Trophoblast cell (in vitro differentiated cells and primary cell): ENCODE measurements around the gene COL13A1.

Experiments used
- DNase-seq, 2 donors: peaks; one replicate each; pipeline ENCODE4 v3.0.0-alpha.2; 2016
- H2AFZ ChIP-seq: 2 replicates; pipeline ENCODE4 v1.6.1; 2013; ENCODE audit warnings: low read length, moderate library complexity, mild to moderate bottlenecking; ENCODE audit not compliant: insufficient read depth, poor library complexity
- H2AK5ac ChIP-seq: 2 replicates; pipeline ENCODE4 v1.6.1; 2013; ENCODE audit warnings: mild to moderate bottlenecking, low read length
- H2BK120ac ChIP-seq: 2 replicates; pipeline ENCODE4 v1.6.1; 2013; ENCODE audit warnings: low read length, mild to moderate bottlenecking, moderate library complexity; ENCODE audit not compliant: insufficient read depth, poor library complexity
- H2BK12ac ChIP-seq: 2 replicates; pipeline ENCODE4 v1.6.1; 2013; ENCODE audit warnings: mild to moderate bottlenecking, low read length, moderate library complexity
- H2BK5ac ChIP-seq: 2 replicates; pipeline ENCODE4 v1.6.1; 2013; ENCODE audit warnings: low read length, low read depth, moderate library complexity, mild to moderate bottlenecking; ENCODE audit not compliant: poor library complexity
- H3K14ac ChIP-seq: 2 replicates; pipeline ENCODE4 v1.6.1; 2013; ENCODE audit warnings: mild to moderate bottlenecking, low read length
- H3K18ac ChIP-seq: 2 replicates; pipeline ENCODE4 v1.6.1; 2013; ENCODE audit warnings: mild to moderate bottlenecking, low read length
- H3K23ac ChIP-seq: 2 replicates; pipeline ENCODE4 v1.6.1; 2013; ENCODE audit warnings: low read length
- H3K27ac ChIP-seq: 2 replicates; pipeline ENCODE4 v1.5.1; 2013; ENCODE audit warnings: low read depth, mild to moderate bottlenecking, inconsistent platforms, low read length, moderate library complexity
- H3K27me3 ChIP-seq: 2 replicates; pipeline ENCODE4 v1.6.1; 2013; ENCODE audit warnings: inconsistent platforms, mild to moderate bottlenecking, low read length, moderate library complexity; ENCODE audit not compliant: insufficient read depth
- H3K36me3 ChIP-seq, 2 experiments: 1 replicate in 1 of 2; 2 replicates in 1 of 2; pipeline ENCODE4 v1.6.1; 2013; ENCODE audit warnings: low read length in 2 of 2, mild to moderate bottlenecking in 2 of 2, moderate library complexity in 1 of 2; ENCODE audit not compliant: insufficient read depth in 2 of 2, control insufficient read depth in 1 of 2
- H3K4ac ChIP-seq: 2 replicates; pipeline ENCODE4 v1.6.1; 2013; ENCODE audit warnings: low read depth, mild to moderate bottlenecking, low read length, moderate library complexity
- H3K4me1 ChIP-seq, 2 experiments: 1 replicate in 1 of 2; 2 replicates in 1 of 2; pipeline ENCODE4 v1.6.1; 2013; ENCODE audit warnings: low read length in 2 of 2, mild to moderate bottlenecking in 2 of 2, moderate library complexity in 1 of 2; ENCODE audit not compliant: insufficient read depth in 2 of 2, control insufficient read depth in 1 of 2
- H3K4me2 ChIP-seq: 2 replicates; pipeline ENCODE4 v1.6.1; 2013; ENCODE audit warnings: inconsistent platforms, mild to moderate bottlenecking, low read length, moderate library complexity
- H3K4me3 ChIP-seq: 2 replicates; pipeline ENCODE4 v1.5.1; 2013; ENCODE audit warnings: mild to moderate bottlenecking, low read depth, low read length, inconsistent platforms
- H3K79me1 ChIP-seq: one replicate; pipeline ENCODE4 v1.6.1; 2013; ENCODE audit warnings: low read length
- H3K79me2 ChIP-seq: 2 replicates; pipeline ENCODE4 v1.6.1; 2013; ENCODE audit warnings: low read length, mild to moderate bottlenecking; ENCODE audit not compliant: control insufficient read depth, insufficient read depth, poor library complexity
- H3K9ac ChIP-seq: 2 replicates; pipeline ENCODE4 v1.6.1; 2013; ENCODE audit warnings: mild to moderate bottlenecking, low read length
- H3K9me3 ChIP-seq: 2 replicates; pipeline ENCODE4 v1.6.1; 2013; ENCODE audit warnings: low read depth, mild to moderate bottlenecking, control low read depth, inconsistent platforms, low read length; ENCODE audit not compliant: insufficient read depth
- H4K12ac ChIP-seq: 2 replicates; pipeline ENCODE4 v1.6.1; 2013; ENCODE audit warnings: low read depth, mild to moderate bottlenecking, low read length, moderate library complexity
- H4K8ac ChIP-seq: 2 replicates; pipeline ENCODE4 v1.6.1; 2013; ENCODE audit warnings: low read depth, mild to moderate bottlenecking, low read length, moderate library complexity
- H4K91ac ChIP-seq: one replicate; pipeline ENCODE4 v1.6.1; 2013; ENCODE audit warnings: low read depth, mild to moderate bottlenecking, low read length, moderate library complexity
- WGBS: extraction: QIAGEN DNeasy Blood & Tissue Kit; methylation state at CpG from one replicate; pipeline ENCODE4 v1.1.7; 2013; ENCODE audit warnings: missing lambda C conversion rate; ENCODE audit not compliant: insufficient read length, insufficient coverage; ENCODE audit errors: extremely low coverage; 5-methylcytosine and 5-hydroxymethylcytosine counted together

Gene COL13A1

DNA sequence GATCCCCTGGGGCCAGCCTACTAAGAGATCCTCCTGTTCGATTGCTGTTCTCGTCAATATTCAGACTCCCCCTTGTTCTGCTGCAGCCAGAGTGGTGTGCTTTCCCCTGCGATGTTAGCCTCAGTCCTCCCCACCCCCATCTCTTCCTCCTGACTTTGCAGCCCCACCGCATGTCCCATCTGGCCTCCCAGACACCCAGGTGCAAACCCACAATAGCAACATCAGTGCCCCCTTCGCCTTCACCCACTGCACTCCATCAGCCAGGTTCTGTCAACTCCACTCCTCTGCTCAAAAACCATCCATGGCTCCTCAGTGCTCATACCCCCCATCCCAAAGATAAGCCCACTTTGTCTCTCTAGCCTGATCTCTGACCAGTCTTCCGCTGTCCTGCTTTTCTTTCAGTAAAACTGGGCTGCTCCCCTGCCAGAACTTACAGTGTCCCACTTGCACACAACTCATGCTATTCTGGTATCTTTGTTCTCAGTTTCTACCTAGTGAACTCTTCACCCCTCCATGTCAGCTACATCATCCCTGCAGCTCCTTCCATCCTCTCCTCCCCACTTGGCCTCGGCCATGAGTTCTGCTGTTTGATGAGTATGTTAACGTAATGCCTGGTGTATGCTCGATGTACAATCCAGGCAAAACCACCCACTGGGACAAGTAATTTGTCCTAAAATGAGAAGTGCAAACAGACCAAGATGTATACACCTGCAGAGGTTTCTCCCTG is 26.6 kb downstream of the COL13A1 start:
- Histone ChIP-seq H2BK120ac (no peak overlapping the region), H3K9ac (no peak overlapping the region), H3K79me2 (no peaks in the 10 kb centered on the region), H2BK12ac (no peak overlapping the region), H3K4me1 (no peaks in the 10 kb centered on the region), H3K4me3 (no peak overlapping the region), H3K79me1 (no peaks in the 10 kb centered on the region), H2AFZ (no peak overlapping the region), H2BK5ac (no peak overlapping the region), H3K9me3 (peaks cover 3% of the 10 kb centered on the region), H3K27ac (no peak overlapping the region), H3K4ac (no peak overlapping the region), H3K36me3 (no peaks in the 10 kb centered on the region), H3K18ac (no peak overlapping the region), H2AK5ac (no peak overlapping the region), H4K12ac (no peak overlapping the region), H3K23ac (no peak overlapping the region), H4K8ac (no peak overlapping the region), H3K4me2 (no peak overlapping the region), H3K27me3 (no peaks in the 10 kb centered on the region), H3K14ac (no peak overlapping the region), H4K91ac (no peak overlapping the region)
- no peak for DNase-seq
- no CpG with 5 or more reads among the region's 9 CpGs for WGBS

- Histone ChIP-seq H4K12ac (no peak overlapping the region), H3K27ac (no peak overlapping the region), H3K23ac (no peak overlapping the region), H3K27me3 (no peaks in the 10 kb centered on the region), H3K4ac (no peak overlapping the region), H3K4me2 (no peak overlapping the region), H3K9me3 (peaks cover 3% of the 10 kb centered on the region), H4K91ac (no peak overlapping the region), H3K79me1 (no peaks in the 10 kb centered on the region), H2BK12ac (no peak overlapping the region), H2AFZ (no peak overlapping the region), H2BK5ac (no peak overlapping the region), H2BK120ac (no peak overlapping the region), H3K79me2 (no peaks in the 10 kb centered on the region), H3K4me3 (no peak overlapping the region), H4K8ac (no peak overlapping the region), H3K36me3 (no peaks in the 10 kb centered on the region), H3K18ac (no peak overlapping the region), H2AK5ac (no peak overlapping the region), H3K14ac (no peak overlapping the region), H3K4me1 (no peaks in the 10 kb centered on the region), H3K9ac (no peak overlapping the region)
- no peak for DNase-seq
- WGBS: no CpG with 5 or more reads among the region's 8 CpGs
Measured at GRCh38 chr10:69829775-69830174, 28.1 kb downstream of the COL13A1 start.

DNA sequence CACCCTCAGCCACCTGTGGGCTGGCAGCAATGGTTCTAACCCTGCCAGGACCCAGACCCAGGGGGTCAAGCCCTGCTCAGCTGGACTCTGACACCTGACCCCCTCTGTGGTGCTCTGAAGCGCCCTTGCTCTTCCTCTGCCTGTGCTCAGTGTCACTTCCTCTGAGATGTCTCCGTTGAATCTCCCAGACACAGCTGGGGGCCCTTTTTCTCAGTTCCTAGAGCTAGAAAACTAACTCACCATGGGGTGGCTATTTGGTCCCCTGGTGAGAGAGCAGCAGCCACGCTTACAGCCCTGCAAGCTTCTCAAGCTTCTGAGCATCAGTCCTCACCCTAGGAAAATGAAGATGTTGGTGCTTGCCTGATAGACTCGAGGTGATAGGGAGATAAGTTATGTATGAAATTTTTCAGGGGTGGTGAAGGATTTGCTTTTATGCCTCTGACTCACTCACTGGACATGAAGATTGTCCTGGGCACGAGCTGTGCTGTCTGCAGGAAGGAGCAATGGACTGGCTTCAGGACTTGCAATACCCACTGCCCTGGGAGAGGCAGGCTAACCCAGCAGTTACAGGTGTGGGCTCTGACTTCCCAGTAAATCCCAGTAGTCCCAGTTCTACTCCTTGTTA is 29.6 kb downstream of the COL13A1 start:
- Histone ChIP-seq H3K4ac (no peak overlapping the region), H2BK12ac (no peak overlapping the region), H3K23ac (no peak overlapping the region), H3K14ac (no peak overlapping the region), H4K91ac (no peak overlapping the region), H3K79me2 (no peaks in the 10 kb centered on the region), H3K9me3 (peaks cover 1% of the 10 kb centered on the region), H2AFZ (no peak overlapping the region), H2BK5ac (no peak overlapping the region), H4K8ac (no peak overlapping the region), H3K18ac (no peak overlapping the region), H3K4me1 (no peaks in the 10 kb centered on the region), H3K36me3 (no peaks in the 10 kb centered on the region), H3K9ac (no peak overlapping the region), H3K79me1 (no peaks in the 10 kb centered on the region), H2BK120ac (no peak overlapping the region), H3K4me2 (no peak overlapping the region), H2AK5ac (no peak overlapping the region), H4K12ac (no peak overlapping the region), H3K27me3 (no peaks in the 10 kb centered on the region), H3K27ac (no peak overlapping the region), H3K4me3 (no peak overlapping the region)
- DNase-seq: no peak
- WGBS: no CpG with 5 or more reads among the region's 5 CpGs

- peaks cover 14 to 18% of the 10 kb centered on the region in 2 experiments for H3K4me1 ChIP-seq
- H2BK120ac ChIP-seq: no peak overlapping the region
- H3K27me3 ChIP-seq: no peaks in the 10 kb centered on the region
- no peaks in the 10 kb centered on the region for H3K36me3 ChIP-seq
- no peak for DNase-seq
- H3K79me1 ChIP-seq: no peaks in the 10 kb centered on the region
- H2AK5ac ChIP-seq: no peak overlapping the region
- H3K4me3 ChIP-seq: no peak overlapping the region
- WGBS: no CpG with 5 or more reads among the region's 6 CpGs
- no peaks in the 10 kb centered on the region for H3K79me2 ChIP-seq
- no peak overlapping the region for H4K12ac ChIP-seq
- no peak overlapping the region for H3K4me2 ChIP-seq
- H3K4ac ChIP-seq: no peak overlapping the region
- no peak overlapping the region for H2BK5ac ChIP-seq
- H4K91ac ChIP-seq: no peak overlapping the region
- no peak overlapping the region for H3K14ac ChIP-seq
- H3K27ac ChIP-seq: no peak overlapping the region
- no peak overlapping the region for H3K9ac ChIP-seq
- no peak overlapping the region for H3K23ac ChIP-seq
- no peaks in the 10 kb centered on the region for H3K9me3 ChIP-seq
- H2BK12ac ChIP-seq: no peak overlapping the region
- H4K8ac ChIP-seq: no peak overlapping the region
- H2AFZ ChIP-seq: no peak overlapping the region
- no peak overlapping the region for H3K18ac ChIP-seq
Measured at GRCh38 chr10:69835233-69835632, 33.5 kb downstream of the COL13A1 start.
